GM12891 (cell line): ENCODE measurements around the gene GASK1A.

Source experiments
- POLR2A ChIP-seq: IDR thresholded peaks from 2 replicates; pipeline ENCODE4 v1.6.1; 2011; ENCODE audit warnings: low read depth, low read length, control low read depth
- POLR2AphosphoS5 ChIP-seq: IDR thresholded peaks from 2 replicates; pipeline ENCODE4 v1.6.1; 2011; ENCODE audit warnings: low read depth, low read length, control low read depth
- POU2F2 ChIP-seq: IDR thresholded peaks from 2 replicates; pipeline ENCODE4 v1.6.1; 2011; ENCODE audit warnings: low read depth, mild to moderate bottlenecking, control low read depth, low read length, moderate library complexity
- SPI1 ChIP-seq: IDR thresholded peaks from 2 replicates; pipeline ENCODE4 v1.6.1; 2011; ENCODE audit warnings: low read depth, low read length, control low read depth
- TAF1 ChIP-seq: IDR thresholded peaks from 2 replicates; pipeline ENCODE4 v1.6.1; 2011; ENCODE audit warnings: low read depth, low read length, control low read depth

DNA sequence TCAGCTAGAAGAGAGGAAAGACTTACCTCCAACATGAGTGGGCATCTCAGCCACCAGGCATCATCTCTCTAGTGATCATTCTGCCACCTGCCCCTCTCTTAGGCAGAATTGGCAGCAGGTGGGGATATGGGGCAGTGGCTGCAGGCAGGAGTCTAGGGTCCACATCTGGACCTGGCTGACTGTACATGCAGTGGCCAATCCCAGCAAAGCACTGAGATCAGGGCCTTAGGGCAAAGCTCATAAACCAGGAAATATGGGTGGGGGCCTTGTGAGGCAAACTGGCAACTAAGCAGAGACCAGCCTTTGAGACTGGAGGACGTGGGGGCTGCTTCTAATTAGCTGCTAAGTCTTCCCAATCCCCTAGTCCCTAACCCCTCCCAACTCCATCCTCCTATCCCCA is 113.9 kb downstream of the GASK1A start:
- no peak for TF ChIP-seq TAF1
- no peak for TF ChIP-seq POLR2A
- no peak for TF ChIP-seq POLR2AphosphoS5
- no peak for TF ChIP-seq SPI1
- TF ChIP-seq POU2F2, result no peak
